Endodermal cell (in vitro differentiated cells): ENCODE measurements around the gene THAP5. TPM values are rescaled to one million over a fixed set of nuclear protein-coding genes. Genes with fewer than 3 reads are reported as not detected.

Experiments used
- DNase-seq: peaks from one replicate; pipeline ENCODE4 v3.0.0-alpha.2; 2017
- H3K27ac ChIP-seq: 2 replicates; pipeline ENCODE4 v1.5.1; 2013; ENCODE audit warnings: mild to moderate bottlenecking, low read depth, low read length, moderate library complexity
- H3K27me3 ChIP-seq: 2 replicates; pipeline ENCODE4 v1.6.1; 2013; ENCODE audit warnings: mild to moderate bottlenecking, low read length, moderate library complexity; ENCODE audit not compliant: insufficient read depth, control insufficient read depth, poor library complexity, severe bottlenecking
- H3K36me3 ChIP-seq: 2 replicates; pipeline ENCODE4 v1.7.0; 2013; ENCODE audit warnings: mild to moderate bottlenecking, low read length, moderate library complexity; ENCODE audit not compliant: control insufficient read depth, insufficient read depth
- H3K4me1 ChIP-seq: one replicate; pipeline ENCODE4 v1.7.0; 2013; ENCODE audit warnings: low read length; ENCODE audit not compliant: control insufficient read depth, insufficient read depth
- H3K4me3 ChIP-seq: 2 replicates; pipeline ENCODE4 v1.5.1; 2013; ENCODE audit warnings: mild to moderate bottlenecking, low read length, moderate library complexity
- H3K9ac ChIP-seq: 2 replicates; pipeline ENCODE4 v1.6.1; 2013; ENCODE audit warnings: mild to moderate bottlenecking, low read length, moderate library complexity; ENCODE audit not compliant: poor library complexity, severe bottlenecking; ENCODE audit errors: extremely low read depth
- H3K9me3 ChIP-seq: 2 replicates; pipeline ENCODE4 v1.6.1; 2013; ENCODE audit warnings: mild to moderate bottlenecking, low read length, moderate library complexity; ENCODE audit not compliant: control insufficient read depth
- H3K27ac Mint-ChIP-seq: 2 replicates; pipeline ENCODE4 v1.8.0; 2020; ENCODE audit warnings: mixed read lengths
- H3K27me3 Mint-ChIP-seq: 2 replicates; pipeline ENCODE4 v1.8.0; 2021; ENCODE audit warnings: mild to moderate bottlenecking, mixed read lengths; ENCODE audit not compliant: insufficient read depth
- H3K36me3 Mint-ChIP-seq: 2 replicates; pipeline ENCODE4 v1.8.0; 2020; ENCODE audit warnings: low read depth, mixed read lengths
- H3K4me1 Mint-ChIP-seq: 2 replicates; pipeline ENCODE4 v1.8.0; 2020; ENCODE audit warnings: mixed read lengths
- H3K4me3 Mint-ChIP-seq: 2 replicates; pipeline ENCODE4 v1.8.0; 2020; ENCODE audit warnings: mild to moderate bottlenecking, moderate library complexity, mixed read lengths
- H3K9me3 Mint-ChIP-seq: 2 replicates; pipeline ENCODE4 v1.8.0; 2020; ENCODE audit warnings: mild to moderate bottlenecking, mixed read lengths
- WGBS, 2 experiments: methylation state at CpG; one replicate each; pipeline versions ENCODE4 v1.1.5 to v1.1.7; 2013; ENCODE audit warnings: missing lambda C conversion rate in 2 of 2, mixed read lengths in 1 of 2; ENCODE audit not compliant: insufficient coverage in 1 of 2, insufficient read length in 1 of 2; 5-methylcytosine and 5-hydroxymethylcytosine counted together
- total RNA-seq, 2 donors: library from RNA; stranded (reverse); fragmentation: NEBNext Ultra II Directional in 1 of 2; extraction: Animal tissue kit (Norgen Biotek cat#: 25700) in 1 of 2; gene quantifications; 2 replicates in 1 of 2; 3 replicates in 1 of 2; pipeline ENCODE4 v1.2.1, GENCODE V29; 2021
- TF ChIP-seq, protein P1 (sequence below): fragments of 200-600 bp; sonication (generic); conservative IDR thresholded peaks from 2 replicates; pipeline ENCODE4 v1.5.0; 2021; ENCODE audit warnings: antibody characterized with exemption, mild to moderate bottlenecking

Gene THAP5
- total RNA-seq, 2 donors from 2014 or later: 21.5 to 23.8 TPM

DNA sequence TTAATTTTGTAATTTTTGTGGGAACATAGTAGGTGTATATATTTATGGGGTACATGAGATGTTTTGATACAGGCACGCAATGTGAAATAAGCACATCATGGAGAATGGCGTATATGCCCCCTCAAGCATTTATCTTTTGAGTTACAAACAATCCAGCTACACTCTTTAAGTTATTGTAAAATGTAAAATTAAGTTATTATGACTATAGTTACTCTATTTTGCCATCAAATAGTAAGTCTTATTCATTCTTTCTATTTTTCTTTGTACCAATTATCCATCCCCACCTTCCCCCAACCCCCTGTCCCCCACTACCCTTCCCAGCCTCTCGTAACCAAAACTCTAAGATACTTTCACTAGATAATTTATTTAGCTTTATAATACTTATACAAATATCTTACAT is 35.8 kb downstream of the THAP5 start:
- Histone ChIP-seq H3K27me3 (peaks cover under 1% of the 10 kb centered on the region), H3K4me1 (peaks cover 3% of the 10 kb centered on the region), H3K4me3 (no peak overlapping the region), H3K27ac (no peak overlapping the region), H3K36me3 (no peaks in the 10 kb centered on the region), H3K9ac (no peak overlapping the region), H3K9me3 (no peaks in the 10 kb centered on the region)
- TF ChIP-seq, protein P1, sequence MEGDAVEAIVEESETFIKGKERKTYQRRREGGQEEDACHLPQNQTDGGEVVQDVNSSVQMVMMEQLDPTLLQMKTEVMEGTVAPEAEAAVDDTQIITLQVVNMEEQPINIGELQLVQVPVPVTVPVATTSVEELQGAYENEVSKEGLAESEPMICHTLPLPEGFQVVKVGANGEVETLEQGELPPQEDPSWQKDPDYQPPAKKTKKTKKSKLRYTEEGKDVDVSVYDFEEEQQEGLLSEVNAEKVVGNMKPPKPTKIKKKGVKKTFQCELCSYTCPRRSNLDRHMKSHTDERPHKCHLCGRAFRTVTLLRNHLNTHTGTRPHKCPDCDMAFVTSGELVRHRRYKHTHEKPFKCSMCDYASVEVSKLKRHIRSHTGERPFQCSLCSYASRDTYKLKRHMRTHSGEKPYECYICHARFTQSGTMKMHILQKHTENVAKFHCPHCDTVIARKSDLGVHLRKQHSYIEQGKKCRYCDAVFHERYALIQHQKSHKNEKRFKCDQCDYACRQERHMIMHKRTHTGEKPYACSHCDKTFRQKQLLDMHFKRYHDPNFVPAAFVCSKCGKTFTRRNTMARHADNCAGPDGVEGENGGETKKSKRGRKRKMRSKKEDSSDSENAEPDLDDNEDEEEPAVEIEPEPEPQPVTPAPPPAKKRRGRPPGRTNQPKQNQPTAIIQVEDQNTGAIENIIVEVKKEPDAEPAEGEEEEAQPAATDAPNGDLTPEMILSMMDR: no peak
- H3K4me1 Mint-ChIP-seq: peaks cover 5% of the 10 kb centered on the region
- H3K27ac Mint-ChIP-seq: no peak overlapping the region
- no peak overlapping the region for H3K4me3 Mint-ChIP-seq
- no peak for DNase-seq
- H3K36me3 Mint-ChIP-seq: no peaks in the 10 kb centered on the region
- H3K27me3 Mint-ChIP-seq: no peaks in the 10 kb centered on the region
- H3K9me3 Mint-ChIP-seq: no peaks in the 10 kb centered on the region
- 100% methylated on average over 2 of the region's 3 CpGs; no CpG with 5 or more reads in 1 of the 2 experiments for WGBS, 2 experiments

DNA sequence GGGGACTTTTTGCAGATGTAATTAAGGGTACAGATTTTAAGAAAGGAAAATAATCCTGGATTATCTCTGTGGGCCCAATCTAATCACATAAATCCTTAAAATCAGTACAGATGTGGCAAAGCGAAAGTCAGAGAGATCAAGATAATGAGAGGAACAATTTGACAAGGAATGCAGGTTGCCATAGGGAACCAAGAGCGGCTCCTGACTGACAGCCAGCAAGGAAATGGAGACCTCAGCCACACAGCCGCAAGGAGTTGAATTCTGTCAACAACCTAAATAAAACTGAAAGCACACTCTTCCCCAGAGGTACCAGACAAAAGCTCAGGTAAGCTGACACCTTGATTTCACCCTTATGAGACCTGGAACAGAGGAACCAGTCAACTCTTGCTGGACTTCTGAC is 40.2 kb downstream of the THAP5 start:
- H3K36me3 Mint-ChIP-seq: no peaks in the 10 kb centered on the region
- Histone ChIP-seq H3K9ac (no peak overlapping the region), H3K36me3 (no peaks in the 10 kb centered on the region), H3K27me3 (peaks cover 11% of the 10 kb centered on the region), H3K9me3 (no peaks in the 10 kb centered on the region), H3K27ac (no peak overlapping the region), H3K4me1 (peaks cover 3% of the 10 kb centered on the region), H3K4me3 (no peak overlapping the region)
- H3K27me3 Mint-ChIP-seq: no peaks in the 10 kb centered on the region
- H3K9me3 Mint-ChIP-seq: no peaks in the 10 kb centered on the region
- whole genome bisulfite sequencing, 2 experiments: 75 to 92% methylated on average over 3 of the region's 3 CpGs
- TF ChIP-seq, protein P1: no peak
- peaks cover 9% of the 10 kb centered on the region for H3K4me1 Mint-ChIP-seq
- peak; percentile 65 for DNase-seq
- H3K4me3 Mint-ChIP-seq: no peak overlapping the region
- H3K27ac Mint-ChIP-seq: no peak overlapping the region

DNA sequence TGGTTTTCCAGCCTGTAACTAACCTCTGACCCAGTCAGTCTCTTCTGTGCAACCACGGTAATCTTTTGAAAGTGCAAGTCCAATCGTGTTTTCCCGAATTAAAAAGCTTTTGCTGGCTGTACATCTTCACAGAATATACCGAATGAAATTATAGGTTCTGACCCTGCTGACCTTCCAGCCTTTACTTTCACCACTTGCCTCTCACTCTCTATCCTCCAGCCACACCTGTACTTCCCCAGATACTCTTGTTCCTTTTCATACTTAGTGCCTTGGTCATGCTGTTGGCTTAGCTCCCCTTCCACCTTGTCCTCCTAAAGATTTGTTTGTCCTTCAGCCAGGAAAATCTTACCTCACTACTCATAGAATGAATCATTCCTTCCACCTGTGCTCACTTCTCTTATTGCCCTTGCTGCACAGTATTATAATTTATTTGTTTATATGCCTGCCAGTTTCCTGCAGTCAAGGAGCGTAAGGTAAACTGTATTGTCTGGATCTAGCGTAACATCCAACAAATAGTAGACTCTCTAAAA is 41.3 kb downstream of the THAP5 start:
- no peaks in the 10 kb centered on the region for H3K36me3 Mint-ChIP-seq
- H3K27me3 Mint-ChIP-seq: no peaks in the 10 kb centered on the region
- Histone ChIP-seq H3K27me3 (peaks cover 11% of the 10 kb centered on the region), H3K4me3 (no peak overlapping the region), H3K9ac (no peak overlapping the region), H3K9me3 (no peaks in the 10 kb centered on the region), H3K36me3 (no peaks in the 10 kb centered on the region), H3K4me1 (peaks cover 9% of the 10 kb centered on the region), H3K27ac (no peak overlapping the region)
- H3K4me1 Mint-ChIP-seq: peaks cover 20% of the 10 kb centered on the region
- DNase-seq: no peak
- WGBS, 2 experiments: 94 to 96% methylated on average over 4 to 6 of the region's 6 CpGs
- no peak overlapping the region for H3K4me3 Mint-ChIP-seq
- TF ChIP-seq, protein P1: no peak
- H3K27ac Mint-ChIP-seq: no peak overlapping the region
- no peaks in the 10 kb centered on the region for H3K9me3 Mint-ChIP-seq
